ENCODE measurements around the gene AFF2.
"Not testable (repeated sequence)": the region's sequence is repeated elsewhere in the genome, so short reads cannot be mapped to it uniquely, and the experiment has no call there.

Gene AFF2

GRCh38 chrX:148647651-148648050 lies 147.2 kb downstream of the AFF2 start:
- no peak for DNase-seq

GRCh38 chrX:148649145-148649795 lies 148.9 kb downstream of the AFF2 start:
- DNase-seq: peak; percentile 13

- DNase-seq: peak; percentile 42
Measured at GRCh38 chrX:148658115-148658730, 157.8 kb downstream of the AFF2 start.

GRCh38 chrX:148659481-148659880 lies 159.1 kb downstream of the AFF2 start:
- DNase-seq: peak; percentile 9

GRCh38 chrX:148661035-148661434 lies 160.6 kb downstream of the AFF2 start:
- peak; percentile 23 for DNase-seq

GRCh38 chrX:148662014-148662413 lies 161.6 kb downstream of the AFF2 start:
- no peak for DNase-seq

- DNase-seq: no peak
Measured at GRCh38 chrX:148664171-148664570, 163.8 kb downstream of the AFF2 start.

GRCh38 chrX:148664995-148665394 lies 164.6 kb downstream of the AFF2 start:
- no peak for DNase-seq

GRCh38 chrX:148669175-148669574 lies 168.8 kb downstream of the AFF2 start:
- not testable (repeated sequence) for DNase-seq

- no peak for DNase-seq
Measured at GRCh38 chrX:148670277-148670676, 169.9 kb downstream of the AFF2 start.

- no peak for DNase-seq
Measured at GRCh38 chrX:148672517-148672916, 172.1 kb downstream of the AFF2 start.

- DNase-seq: no peak
Measured at GRCh38 chrX:148681605-148682004, 181.2 kb downstream of the AFF2 start.

GRCh38 chrX:148682206-148682605 lies 181.8 kb downstream of the AFF2 start:
- DNase-seq: no peak

GRCh38 chrX:148691456-148691855 lies 191.0 kb downstream of the AFF2 start:
- peak; percentile 4 for DNase-seq

- DNase-seq: no peak
Measured at GRCh38 chrX:148695255-148695654, 194.8 kb downstream of the AFF2 start.

GRCh38 chrX:148698221-148698620 lies 197.8 kb downstream of the AFF2 start:
- DNase-seq: no peak

GRCh38 chrX:148700021-148700420 lies 199.6 kb downstream of the AFF2 start:
- DNase-seq: no peak

GRCh38 chrX:148713981-148714380 lies 213.6 kb downstream of the AFF2 start:
- peak; percentile 18 for DNase-seq

- DNase-seq: no peak
Measured at GRCh38 chrX:148715361-148715760, 214.9 kb downstream of the AFF2 start.

- no peak for DNase-seq
Measured at GRCh38 chrX:148722966-148723365, 222.5 kb downstream of the AFF2 start.

GRCh38 chrX:148723551-148723950 lies 223.1 kb downstream of the AFF2 start:
- no peak for DNase-seq

- DNase-seq: peak; percentile 1
Measured at GRCh38 chrX:148728901-148729300, 228.5 kb downstream of the AFF2 start.

GRCh38 chrX:148732743-148733142 lies 232.3 kb downstream of the AFF2 start:
- DNase-seq: no peak

- DNase-seq: no peak
Measured at GRCh38 chrX:148741441-148741840, 241.0 kb downstream of the AFF2 start.

GRCh38 chrX:148755111-148755510 lies 254.7 kb downstream of the AFF2 start:
- no peak for DNase-seq
